Activated naive CD4-positive, alpha-beta T cell treated with anti-CD3 and anti-CD28 coated beads, Interleukin-2, amount 10 ng/mL, durations not matched to agents 7 days and 5 days (primary cell): ENCODE measurements around the gene KCNJ18.
"Not testable (repeated sequence)": the region's sequence is repeated elsewhere in the genome, so short reads cannot be mapped to it uniquely, and the experiment has no call there.

Experiments used
- CTCF ChIA-PET: fragments of 350-600 bp; sonication (Branson Sonifier 250); formaldehyde crosslinking; loops from one replicate; lab custom pipeline; 2021; ENCODE audit warnings: antibody characterized with exemption; lab: Charles Lee
- DNase-seq: peaks from one replicate; pipeline ENCODE4 v3.0.0-alpha.2; 2020
- H3K27ac Mint-ChIP-seq: one replicate; pipeline ENCODE4 v1.8.0; 2021; ENCODE audit warnings: mild to moderate bottlenecking, moderate library complexity, mixed read lengths
- H3K27me3 Mint-ChIP-seq: one replicate; pipeline ENCODE4 v1.8.0; 2021; ENCODE audit warnings: mild to moderate bottlenecking, mixed read lengths
- H3K36me3 Mint-ChIP-seq: one replicate; pipeline ENCODE4 v1.8.0; 2021; ENCODE audit warnings: mixed read lengths
- H3K4me1 Mint-ChIP-seq: one replicate; pipeline ENCODE4 v1.8.0; 2021; ENCODE audit warnings: mixed read lengths
- H3K4me3 Mint-ChIP-seq: one replicate; pipeline ENCODE4 v1.8.0; 2021; ENCODE audit warnings: mild to moderate bottlenecking, moderate library complexity, mixed read lengths
- H3K9me3 Mint-ChIP-seq: one replicate; pipeline ENCODE4 v1.8.0; 2021; ENCODE audit warnings: mixed read lengths

The KCNJ18 gene

DNA sequence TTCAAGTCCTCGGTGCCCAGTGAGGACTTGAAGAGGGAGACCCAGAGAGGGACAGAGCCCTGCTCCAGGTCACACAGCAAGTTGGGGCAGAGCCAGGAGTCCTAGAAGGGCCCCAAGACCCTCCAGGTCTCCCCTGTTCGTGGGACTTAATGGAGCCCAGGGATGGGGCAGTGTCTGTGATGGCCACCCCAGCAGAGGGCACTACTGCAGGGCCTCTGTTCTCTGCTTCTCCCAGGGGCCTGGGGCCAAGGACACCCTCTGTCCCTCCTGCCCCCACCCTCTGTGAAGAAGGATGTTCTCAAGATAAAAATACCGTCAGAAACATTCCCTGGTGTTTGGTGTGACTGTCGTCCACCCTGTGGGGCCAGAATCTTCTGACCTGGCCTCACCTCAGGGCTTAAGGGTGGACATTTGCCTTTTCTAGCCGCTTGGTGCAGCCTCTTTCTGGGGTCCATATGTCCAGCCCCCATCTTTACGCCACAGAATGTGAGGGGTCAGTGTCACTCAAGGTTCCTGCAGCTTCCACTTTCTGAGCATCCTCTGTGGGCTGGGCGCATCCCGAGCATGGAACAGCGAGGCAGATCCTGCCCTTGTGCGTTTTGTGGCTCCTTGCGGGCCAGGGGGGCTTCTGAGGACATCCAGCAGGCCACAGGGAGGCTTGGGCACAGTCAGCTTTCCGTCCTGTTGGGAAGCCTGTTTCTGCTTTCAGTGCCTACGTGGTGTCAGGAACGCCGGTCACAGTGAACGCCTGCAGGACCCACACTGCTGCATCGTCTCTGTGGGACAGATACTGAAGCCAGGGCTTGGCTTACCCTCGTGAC, at the start of gene KCNJ18:
KCNJ18 (plus strand) TSS at position 641 of the 821 bp plus-strand sequence. CDS start 10,264 bp downstream, outside the sequence.
- H3K36me3 Mint-ChIP-seq, H3K4me3 Mint-ChIP-seq, CTCF ChIA-PET: not testable (repeated sequence)

DNA sequence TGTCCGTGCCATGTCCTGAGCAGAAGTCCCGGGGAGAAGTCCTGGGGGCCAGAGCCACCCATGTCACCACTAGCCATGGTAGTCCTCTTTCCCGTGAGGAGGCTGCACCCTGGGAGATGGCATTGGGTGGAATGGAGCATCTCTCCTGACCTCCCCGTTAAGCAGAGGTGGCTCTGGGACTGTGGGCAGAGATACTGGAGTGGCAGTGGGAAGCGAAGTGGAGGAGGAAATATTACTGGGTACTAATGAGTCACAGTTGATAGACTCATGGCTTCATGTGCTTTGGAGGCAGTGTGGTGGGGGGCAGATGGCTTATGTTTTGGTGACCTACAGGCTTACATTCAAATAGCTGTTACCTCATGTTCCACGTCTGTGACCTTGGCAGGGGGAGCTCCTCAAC, 44.2 kb upstream of the KCNJ18 start:
- H3K27ac Mint-ChIP-seq, H3K4me1 Mint-ChIP-seq, H3K36me3 Mint-ChIP-seq, CTCF ChIA-PET, H3K9me3 Mint-ChIP-seq, H3K27me3 Mint-ChIP-seq, DNase-seq, H3K4me3 Mint-ChIP-seq: not testable (repeated sequence)

More for the DNA sequence above, at the start of gene KCNJ18:
- not testable (repeated sequence) for H3K9me3 Mint-ChIP-seq, DNase-seq, H3K27me3 Mint-ChIP-seq, H3K27ac Mint-ChIP-seq, H3K4me1 Mint-ChIP-seq

DNA sequence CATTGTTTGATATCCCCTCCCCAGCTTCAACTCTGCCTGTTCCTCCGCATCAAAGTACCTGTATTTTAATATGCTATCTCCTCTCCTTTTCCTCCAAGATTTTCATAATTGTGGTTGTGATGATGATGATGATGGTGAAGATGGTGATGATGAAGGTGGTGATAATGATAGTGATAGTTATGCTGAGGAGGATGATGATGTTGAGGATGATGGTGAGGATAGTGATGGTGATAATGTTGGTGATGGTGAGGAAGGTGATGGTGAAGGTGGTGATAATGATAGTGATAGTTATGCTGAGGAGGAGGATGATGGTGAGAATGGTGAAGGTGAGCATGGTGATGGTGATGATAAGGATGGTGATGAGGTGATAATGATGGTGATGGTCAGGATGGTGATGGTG, 42.3 kb upstream of the KCNJ18 start:
- DNase-seq, H3K9me3 Mint-ChIP-seq, H3K36me3 Mint-ChIP-seq, H3K27me3 Mint-ChIP-seq, H3K27ac Mint-ChIP-seq, CTCF ChIA-PET, H3K4me1 Mint-ChIP-seq, H3K4me3 Mint-ChIP-seq: not testable (repeated sequence)

DNA sequence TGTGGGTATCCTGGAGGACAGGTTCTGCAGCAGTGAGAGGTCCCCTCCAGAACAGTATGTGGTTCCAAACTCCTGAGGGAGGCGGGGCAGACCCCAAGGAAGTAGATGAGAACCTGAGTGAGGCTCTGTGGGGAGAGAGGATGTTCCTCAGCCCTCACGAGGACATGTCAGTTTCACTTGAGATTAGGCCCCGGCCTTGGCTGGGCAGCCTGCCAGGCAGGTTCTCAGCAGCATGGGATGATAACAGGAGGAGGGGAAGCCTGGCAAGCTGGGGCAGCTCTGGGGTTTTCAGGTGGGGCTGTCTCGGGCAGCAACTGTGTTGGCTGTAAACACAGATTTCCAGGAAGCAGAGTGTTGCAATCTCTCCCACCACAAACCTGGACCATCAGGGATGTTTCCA, 40.3 kb upstream of the KCNJ18 start:
- not testable (repeated sequence) for H3K4me1 Mint-ChIP-seq

DNA sequence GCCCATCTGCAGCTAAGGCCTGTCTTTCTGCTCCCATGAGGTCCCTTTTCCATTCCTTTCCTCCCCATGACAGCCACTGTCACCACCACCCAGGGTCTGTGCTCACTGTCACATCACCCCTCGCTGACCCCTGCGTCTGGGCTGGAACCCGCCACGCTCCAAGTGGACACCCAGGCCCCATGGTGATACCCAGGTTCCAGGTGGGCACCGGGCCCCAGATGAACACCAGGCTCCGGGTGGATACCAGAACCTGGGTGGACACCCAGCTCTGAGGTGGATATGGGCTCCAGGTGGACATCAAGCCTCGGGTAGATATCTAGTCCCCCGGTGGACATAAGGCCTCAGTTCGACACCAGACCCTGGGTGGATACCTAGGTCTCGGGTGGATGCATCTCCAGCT, 39.1 kb upstream of the KCNJ18 start:
- H3K9me3 Mint-ChIP-seq, H3K27me3 Mint-ChIP-seq, H3K36me3 Mint-ChIP-seq: not testable (repeated sequence)

More for the DNA sequence above, 40.3 kb upstream of the KCNJ18 start:
- H3K27ac Mint-ChIP-seq, H3K27me3 Mint-ChIP-seq, DNase-seq, CTCF ChIA-PET, H3K4me3 Mint-ChIP-seq, H3K9me3 Mint-ChIP-seq, H3K36me3 Mint-ChIP-seq: not testable (repeated sequence)

DNA sequence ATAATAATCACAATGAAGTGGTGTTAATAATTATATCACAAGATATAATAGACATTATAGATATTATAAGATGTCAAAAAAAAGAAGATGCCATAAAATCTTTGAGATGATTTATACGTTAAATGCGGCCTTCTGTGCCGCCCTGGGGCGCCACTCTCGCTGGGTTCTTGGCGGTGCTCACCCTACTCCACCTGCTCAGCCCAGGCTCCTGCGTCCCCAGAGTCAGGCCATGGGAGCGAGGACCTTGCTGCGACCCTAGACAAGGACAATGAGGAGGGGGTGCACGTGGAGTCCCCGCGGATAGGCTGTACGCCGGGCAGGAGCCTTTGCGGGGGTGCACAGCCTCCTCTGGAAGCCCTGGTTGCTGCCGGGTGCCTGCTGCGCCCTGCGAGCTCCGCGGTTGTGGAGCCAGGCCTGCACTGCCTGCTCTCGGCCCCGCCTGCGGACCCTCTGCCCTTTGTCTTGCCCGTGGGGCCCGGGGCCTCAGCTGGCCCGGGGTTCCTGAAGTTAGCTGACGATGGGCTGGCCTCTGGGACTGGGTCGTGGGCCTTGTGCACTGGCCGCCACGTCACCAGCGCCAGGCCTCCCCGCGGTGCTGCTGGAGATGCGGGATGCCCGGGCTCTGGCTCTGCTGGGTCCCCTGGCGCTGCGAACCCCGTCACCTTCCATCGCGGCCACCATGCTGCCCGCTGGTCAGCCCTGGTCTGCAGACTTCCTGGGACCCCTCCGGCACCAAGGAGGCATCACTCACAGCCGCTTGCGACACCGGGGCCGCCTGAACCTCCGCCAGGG, 35.6 kb upstream of the KCNJ18 start:
- H3K27me3 Mint-ChIP-seq, H3K4me3 Mint-ChIP-seq, H3K9me3 Mint-ChIP-seq, DNase-seq, H3K36me3 Mint-ChIP-seq, H3K27ac Mint-ChIP-seq, H3K4me1 Mint-ChIP-seq, CTCF ChIA-PET: not testable (repeated sequence)

More for the DNA sequence above, 39.1 kb upstream of the KCNJ18 start:
- H3K4me3 Mint-ChIP-seq, CTCF ChIA-PET, H3K27ac Mint-ChIP-seq, H3K4me1 Mint-ChIP-seq, DNase-seq: not testable (repeated sequence)

DNA sequence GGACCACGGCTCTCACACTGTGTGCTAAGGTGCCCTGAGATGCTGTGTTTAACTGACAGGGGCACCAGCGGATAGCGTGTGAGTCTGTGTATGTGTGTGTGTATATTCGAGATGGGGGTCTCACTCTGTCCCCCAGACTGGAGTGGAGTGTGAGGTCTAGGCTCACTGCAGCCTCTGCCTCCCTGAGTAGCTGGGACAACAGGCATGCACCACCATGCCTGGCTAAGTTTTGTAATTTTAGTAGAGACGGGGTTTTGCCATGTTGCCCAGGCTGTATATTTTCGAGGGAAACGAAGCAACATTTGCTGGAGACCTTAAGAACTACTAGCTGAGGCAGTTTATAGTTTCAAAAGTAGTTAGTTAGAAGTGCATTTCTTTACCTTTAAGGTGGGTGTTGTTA, 32.7 kb upstream of the KCNJ18 start:
- not testable (repeated sequence) for H3K9me3 Mint-ChIP-seq

DNA sequence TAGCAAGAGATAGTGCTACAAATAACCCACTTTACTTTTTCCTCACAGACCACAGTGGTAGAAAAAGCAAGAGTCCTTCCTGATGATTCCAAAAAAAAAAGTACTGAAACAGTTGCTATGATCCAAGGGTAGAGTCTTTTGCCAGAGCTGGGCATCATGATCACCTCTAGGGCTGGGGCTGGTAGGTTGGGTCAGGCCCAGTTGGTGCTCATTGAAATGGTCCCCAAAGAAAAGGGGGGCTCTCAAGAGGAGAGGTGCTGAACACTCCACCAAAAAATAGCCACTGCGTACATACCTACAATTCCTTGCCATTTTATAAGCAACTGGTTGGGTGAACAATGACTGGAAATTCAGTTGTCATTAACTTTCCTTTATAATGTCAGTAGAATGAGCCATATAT, 30.9 kb upstream of the KCNJ18 start:
- H3K4me3 Mint-ChIP-seq, H3K27me3 Mint-ChIP-seq, H3K9me3 Mint-ChIP-seq, H3K4me1 Mint-ChIP-seq, H3K27ac Mint-ChIP-seq, DNase-seq, CTCF ChIA-PET, H3K36me3 Mint-ChIP-seq: not testable (repeated sequence)

More for the DNA sequence above, 32.7 kb upstream of the KCNJ18 start:
- H3K4me3 Mint-ChIP-seq, H3K27me3 Mint-ChIP-seq, H3K4me1 Mint-ChIP-seq, H3K36me3 Mint-ChIP-seq, H3K27ac Mint-ChIP-seq, CTCF ChIA-PET, DNase-seq: not testable (repeated sequence)

DNA sequence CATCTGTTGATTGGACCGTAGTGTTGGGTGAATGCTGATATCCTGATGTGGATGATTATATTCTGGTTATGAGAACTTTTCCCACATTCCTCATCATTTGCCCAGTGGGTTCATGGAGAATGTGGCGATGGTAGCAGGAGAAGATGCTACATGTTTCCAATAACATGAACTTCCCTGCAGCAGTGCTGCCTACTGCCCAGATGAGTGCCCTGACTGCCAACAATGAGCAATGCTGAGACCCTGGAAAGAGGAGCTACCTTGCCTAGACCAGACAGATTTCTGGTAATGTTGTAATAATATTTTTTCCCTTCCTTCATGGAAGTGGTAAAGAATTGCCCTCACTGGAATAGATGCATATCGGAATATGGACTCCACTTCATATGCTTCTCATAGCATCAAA, 29.2 kb upstream of the KCNJ18 start:
- H3K27ac Mint-ChIP-seq, H3K36me3 Mint-ChIP-seq, H3K4me1 Mint-ChIP-seq, DNase-seq, CTCF ChIA-PET, H3K27me3 Mint-ChIP-seq, H3K4me3 Mint-ChIP-seq: not testable (repeated sequence)
- H3K9me3 Mint-ChIP-seq = peaks cover 12% of the 10 kb centered on the region

DNA sequence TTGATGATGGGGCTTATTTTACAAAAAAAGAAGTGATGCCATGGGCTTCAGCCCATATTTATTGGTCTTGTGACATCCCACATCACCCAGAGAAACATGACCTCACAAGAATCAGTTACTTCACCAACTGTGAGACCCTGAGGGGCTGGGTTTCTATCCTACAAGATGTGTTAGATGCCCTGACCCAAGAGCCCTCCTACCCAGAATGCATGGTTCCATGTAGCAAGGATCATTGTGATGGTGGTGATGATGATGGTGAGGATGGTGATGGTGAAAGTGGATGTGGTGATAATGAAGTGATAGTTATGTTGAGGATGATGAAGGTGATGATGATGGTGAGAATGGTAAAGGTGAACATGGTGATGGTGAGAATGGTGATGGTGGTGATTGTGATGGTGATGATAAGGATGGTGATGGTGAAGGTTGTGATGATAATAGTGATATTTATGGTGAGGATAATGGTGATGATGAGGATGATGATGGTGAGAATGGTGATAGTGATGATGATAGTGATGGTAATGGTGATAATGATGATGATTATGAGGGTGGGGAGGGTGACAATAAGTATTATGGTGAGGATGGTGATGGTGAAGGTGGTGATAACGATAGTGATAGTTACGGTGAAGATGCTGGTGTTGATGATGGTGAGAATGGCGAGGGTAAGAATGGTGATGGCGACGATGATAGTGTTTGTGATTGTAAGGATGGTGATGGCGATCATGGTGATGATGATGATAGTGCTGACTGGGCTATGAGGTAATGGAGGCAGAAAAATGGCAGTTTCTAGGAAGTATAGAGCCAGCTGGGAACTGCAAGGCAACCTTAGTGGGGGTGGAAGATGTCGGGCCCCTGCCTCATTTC, 28.5 kb upstream of the KCNJ18 start:
- peaks cover 12% of the 10 kb centered on the region for H3K9me3 Mint-ChIP-seq
- H3K4me1 Mint-ChIP-seq, CTCF ChIA-PET, H3K36me3 Mint-ChIP-seq, DNase-seq, H3K27me3 Mint-ChIP-seq, H3K27ac Mint-ChIP-seq, H3K4me3 Mint-ChIP-seq: not testable (repeated sequence)

DNA sequence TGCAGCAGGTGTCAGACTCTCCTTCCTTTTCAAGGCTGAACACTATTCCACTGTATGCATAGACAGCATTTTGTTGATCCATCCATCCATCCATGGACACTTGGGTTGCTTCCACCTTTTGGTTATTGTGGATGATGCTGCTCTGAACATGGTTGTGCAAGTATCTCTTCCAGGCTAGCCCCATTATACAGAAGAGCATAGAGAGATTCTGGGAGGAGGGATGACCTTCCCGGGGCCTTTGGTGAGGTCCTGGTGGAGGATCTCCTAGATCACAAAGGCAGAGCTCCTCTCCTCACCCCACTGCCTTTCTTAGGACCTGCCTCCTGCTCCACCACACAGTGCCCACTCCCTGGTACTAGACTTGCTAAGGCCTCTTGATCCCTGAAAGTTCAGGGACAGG, 27.2 kb upstream of the KCNJ18 start:
- CTCF ChIA-PET, H3K4me1 Mint-ChIP-seq, H3K4me3 Mint-ChIP-seq, H3K27ac Mint-ChIP-seq, DNase-seq, H3K27me3 Mint-ChIP-seq, H3K36me3 Mint-ChIP-seq: not testable (repeated sequence)
- H3K9me3 Mint-ChIP-seq = peaks cover 14% of the 10 kb centered on the region

DNA sequence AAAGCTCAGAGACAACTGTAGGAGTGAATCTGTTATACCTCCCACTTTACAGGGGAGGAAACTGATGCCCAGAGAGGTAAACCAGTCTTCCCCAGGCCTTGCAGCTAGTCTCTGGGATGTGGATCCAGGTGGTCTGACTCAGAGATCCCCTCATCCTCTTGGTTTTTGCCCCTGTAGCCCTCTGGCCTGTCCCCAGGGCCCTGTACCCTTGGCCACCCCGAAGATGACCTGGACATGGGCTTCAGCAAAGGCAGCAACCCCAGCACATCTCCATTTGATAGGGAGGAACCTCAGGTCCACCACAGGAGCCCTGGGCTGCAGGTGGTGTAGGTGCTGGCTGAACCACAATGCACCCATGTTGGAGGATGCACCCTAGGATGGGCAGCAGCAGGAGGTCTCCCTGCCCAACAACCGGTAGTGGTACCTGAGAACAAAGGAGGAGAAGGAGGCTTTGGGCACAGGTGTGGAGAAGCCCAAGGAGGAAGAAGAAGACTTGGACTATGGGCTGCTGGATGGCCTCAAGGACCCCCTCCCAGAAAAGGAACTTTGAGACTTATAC, 26.3 kb upstream of the KCNJ18 start:
- H3K36me3 Mint-ChIP-seq, H3K4me3 Mint-ChIP-seq, H3K27me3 Mint-ChIP-seq, H3K4me1 Mint-ChIP-seq, DNase-seq, H3K27ac Mint-ChIP-seq, CTCF ChIA-PET: not testable (repeated sequence)
- H3K9me3 Mint-ChIP-seq = peaks cover 14% of the 10 kb centered on the region

DNA sequence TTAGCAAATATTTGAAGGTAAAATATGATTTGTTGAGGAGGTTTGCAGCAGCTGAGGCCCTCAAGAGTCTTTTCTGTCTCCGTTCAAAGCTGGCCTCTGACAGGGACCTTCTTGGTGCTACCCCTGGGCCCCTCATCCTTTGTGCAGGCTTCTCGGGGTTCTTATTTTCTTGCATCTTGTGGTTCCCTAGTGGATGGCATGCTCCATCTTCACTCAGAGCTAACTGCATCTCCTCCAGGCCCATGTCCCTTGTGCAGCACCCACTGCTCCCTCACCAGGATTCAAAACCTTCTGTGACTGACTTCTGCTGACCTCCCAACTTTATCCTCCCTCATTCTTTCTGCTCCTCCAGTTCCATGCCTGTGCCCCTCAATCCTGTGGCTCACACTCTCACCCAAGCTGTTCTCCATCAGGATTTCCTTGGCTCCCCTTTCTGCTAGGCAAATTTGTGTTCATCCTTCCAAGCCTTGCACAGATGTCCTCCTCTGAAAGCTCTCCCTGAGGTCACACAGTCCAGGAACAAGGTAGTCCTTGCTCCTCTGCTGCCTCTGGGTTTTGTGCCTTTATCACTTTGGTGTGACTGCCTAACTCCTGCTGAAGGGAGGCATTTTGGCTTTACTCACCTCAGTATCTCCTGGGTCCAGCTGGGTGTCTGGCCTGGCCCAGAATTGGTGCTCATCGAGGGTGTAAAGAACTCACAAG, 25.5 kb upstream of the KCNJ18 start:
- H3K4me3 Mint-ChIP-seq, H3K27ac Mint-ChIP-seq, H3K27me3 Mint-ChIP-seq, DNase-seq, H3K4me1 Mint-ChIP-seq, CTCF ChIA-PET, H3K36me3 Mint-ChIP-seq: not testable (repeated sequence)
- peaks cover 14% of the 10 kb centered on the region for H3K9me3 Mint-ChIP-seq
